ENCODE results near the gene SNAI3. TPM values are rescaled to one million over a fixed set of nuclear protein-coding genes. Genes with fewer than 3 reads are reported as not detected.

SNAI3 gene
- total and polyA plus RNA-seq, 9 of the 15 experiments (the other 6 are each of a cell fraction or from before 2014, with no cell fraction given), result 0.04 to 4.1 (median 0.80) TPM; not detected in 1

- TF ChIP-seq ZBTB49 (CRISPR knock-in tag; IDR thresholded peaks at IDR 0.05; ENCODE audit: borderline replicate concordance) (no peak), RBM15 (IDR thresholded peaks at IDR 0.05; ENCODE audit: insufficient read depth, low read length) (no peak), KLF6 (CRISPR knock-in tag; IDR thresholded peaks at IDR 0.05; ENCODE audit: borderline replicate concordance) (no peak), SMAD2 (IDR thresholded peaks at IDR 0.05; ENCODE audit: low read depth, low read length) (no peak), ZNF584 (CRISPR knock-in tag; IDR thresholded peaks at IDR 0.05; ENCODE audit: low read depth) (no peak), BCLAF1 (IDR thresholded peaks at IDR 0.05; ENCODE audit: borderline replicate concordance in 1 of 2, control insufficient read depth in 1 of 2, low read depth in 2 of 2, low read length in 1 of 2) (no peak), CREB1 (IDR thresholded peaks at IDR 0.05) (peak; percentile 65; the same call in 1 of the 2 replicates), CREB1 (CRISPR knock-in tag; IDR thresholded peaks at IDR 0.05) (no peak; the same call in 1 of the 2 replicates), GABPB1 (CRISPR knock-in tag; IDR thresholded peaks at IDR 0.05) (no peak), MEF2D (tag; conservative IDR thresholded peaks at IDR 0.05; ENCODE audit: low read depth) (peak; percentile 99), ELK1 (CRISPR knock-in tag; IDR thresholded peaks at IDR 0.05) (no peak), LEF1 (IDR thresholded peaks at IDR 0.05) (peak; percentile 92), ZFX (CRISPR knock-in tag; IDR thresholded peaks at IDR 0.05) (peak; percentile 70), FOXA3 (CRISPR knock-in tag; conservative IDR thresholded peaks at IDR 0.05 in 1 of 2, IDR thresholded peaks at IDR 0.05 in 1 of 2) (no peak; a peak in 1 of 4 replicates)
- TF ChIP-seq, protein P1, sequence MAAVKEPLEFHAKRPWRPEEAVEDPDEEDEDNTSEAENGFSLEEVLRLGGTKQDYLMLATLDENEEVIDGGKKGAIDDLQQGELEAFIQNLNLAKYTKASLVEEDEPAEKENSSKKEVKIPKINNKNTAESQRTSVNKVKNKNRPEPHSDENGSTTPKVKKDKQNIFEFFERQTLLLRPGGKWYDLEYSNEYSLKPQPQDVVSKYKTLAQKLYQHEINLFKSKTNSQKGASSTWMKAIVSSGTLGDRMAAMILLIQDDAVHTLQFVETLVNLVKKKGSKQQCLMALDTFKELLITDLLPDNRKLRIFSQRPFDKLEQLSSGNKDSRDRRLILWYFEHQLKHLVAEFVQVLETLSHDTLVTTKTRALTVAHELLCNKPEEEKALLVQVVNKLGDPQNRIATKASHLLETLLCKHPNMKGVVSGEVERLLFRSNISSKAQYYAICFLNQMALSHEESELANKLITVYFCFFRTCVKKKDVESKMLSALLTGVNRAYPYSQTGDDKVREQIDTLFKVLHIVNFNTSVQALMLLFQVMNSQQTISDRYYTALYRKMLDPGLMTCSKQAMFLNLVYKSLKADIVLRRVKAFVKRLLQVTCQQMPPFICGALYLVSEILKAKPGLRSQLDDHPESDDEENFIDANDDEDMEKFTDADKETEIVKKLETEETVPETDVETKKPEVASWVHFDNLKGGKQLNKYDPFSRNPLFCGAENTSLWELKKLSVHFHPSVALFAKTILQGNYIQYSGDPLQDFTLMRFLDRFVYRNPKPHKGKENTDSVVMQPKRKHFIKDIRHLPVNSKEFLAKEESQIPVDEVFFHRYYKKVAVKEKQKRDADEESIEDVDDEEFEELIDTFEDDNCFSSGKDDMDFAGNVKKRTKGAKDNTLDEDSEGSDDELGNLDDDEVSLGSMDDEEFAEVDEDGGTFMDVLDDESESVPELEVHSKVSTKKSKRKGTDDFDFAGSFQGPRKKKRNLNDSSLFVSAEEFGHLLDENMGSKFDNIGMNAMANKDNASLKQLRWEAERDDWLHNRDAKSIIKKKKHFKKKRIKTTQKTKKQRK (IDR thresholded peaks at IDR 0.05; ENCODE audit: borderline replicate concordance, low read depth, low read length), result 0 out of 2 replicates have a peak, but pooled peaks have one; percentile 13
These were observed 1.9 kb upstream of the SNAI3 start (continued) for GRCh38 chr16:88688013-88688778.

Data from K562 (cell line).